ENCODE results near the gene CAVIN2.

The CAVIN2 gene

DNA sequence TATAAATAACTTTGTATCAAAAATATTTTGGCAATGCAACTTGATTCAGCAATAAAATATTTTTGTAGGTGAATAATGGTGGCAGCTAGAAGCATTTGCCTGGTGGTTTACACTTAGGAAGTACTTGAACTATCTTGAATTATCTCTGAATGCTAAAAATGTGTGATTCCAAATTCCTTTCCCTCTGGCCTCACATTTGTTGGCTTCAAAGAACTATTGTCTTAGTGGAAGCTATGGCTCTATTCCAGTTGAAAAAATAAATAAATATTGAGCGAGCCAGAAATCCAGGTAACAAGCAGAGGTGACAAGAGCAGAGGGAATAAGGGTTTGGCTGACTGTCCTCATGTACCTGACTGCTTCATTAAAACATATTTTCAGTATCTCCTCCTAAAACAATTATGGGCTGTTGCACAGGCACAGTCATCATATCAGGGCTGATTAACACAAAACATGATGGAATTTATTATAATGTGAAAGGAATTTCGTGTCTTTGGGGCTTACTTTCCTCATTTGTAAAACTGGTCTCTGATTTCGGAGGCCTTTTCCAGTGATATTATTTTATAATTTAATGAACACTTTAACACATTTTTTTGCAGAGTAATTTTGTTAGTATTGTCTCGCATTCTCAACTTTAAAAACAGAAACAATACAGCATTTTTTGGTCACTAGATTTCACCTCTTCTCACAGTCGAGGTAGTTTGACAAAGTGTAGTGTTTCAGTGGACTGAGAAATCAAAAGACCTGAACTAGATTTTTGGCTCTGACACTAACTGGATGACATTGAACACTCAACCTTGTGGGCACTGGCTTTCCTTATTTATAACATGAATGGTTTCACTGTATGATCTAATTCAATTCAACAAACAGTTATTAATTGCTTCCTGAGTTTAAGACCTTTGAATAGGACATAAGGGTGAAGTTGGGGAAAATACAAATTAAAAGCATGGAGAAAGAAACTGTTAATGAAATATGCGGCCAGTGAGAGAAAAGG lies 7.8 kb upstream of the CAVIN2 start:
- ChIA-PET POLR2A (no interaction called here), CTCF (interaction anchor here (1.1 kb wide), 1 partner anchor 17 kb away, joined by 4 read pairs; no protein-coding TSS in a partner anchor)
- TF ChIP-seq, protein P1, sequence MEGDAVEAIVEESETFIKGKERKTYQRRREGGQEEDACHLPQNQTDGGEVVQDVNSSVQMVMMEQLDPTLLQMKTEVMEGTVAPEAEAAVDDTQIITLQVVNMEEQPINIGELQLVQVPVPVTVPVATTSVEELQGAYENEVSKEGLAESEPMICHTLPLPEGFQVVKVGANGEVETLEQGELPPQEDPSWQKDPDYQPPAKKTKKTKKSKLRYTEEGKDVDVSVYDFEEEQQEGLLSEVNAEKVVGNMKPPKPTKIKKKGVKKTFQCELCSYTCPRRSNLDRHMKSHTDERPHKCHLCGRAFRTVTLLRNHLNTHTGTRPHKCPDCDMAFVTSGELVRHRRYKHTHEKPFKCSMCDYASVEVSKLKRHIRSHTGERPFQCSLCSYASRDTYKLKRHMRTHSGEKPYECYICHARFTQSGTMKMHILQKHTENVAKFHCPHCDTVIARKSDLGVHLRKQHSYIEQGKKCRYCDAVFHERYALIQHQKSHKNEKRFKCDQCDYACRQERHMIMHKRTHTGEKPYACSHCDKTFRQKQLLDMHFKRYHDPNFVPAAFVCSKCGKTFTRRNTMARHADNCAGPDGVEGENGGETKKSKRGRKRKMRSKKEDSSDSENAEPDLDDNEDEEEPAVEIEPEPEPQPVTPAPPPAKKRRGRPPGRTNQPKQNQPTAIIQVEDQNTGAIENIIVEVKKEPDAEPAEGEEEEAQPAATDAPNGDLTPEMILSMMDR (IDR thresholded peaks at IDR 0.05; ENCODE audit: control extremely low read depth, extremely low read depth, low read depth, missing control alignments): no peak
- DNase-seq (ENCODE audit: extremely low spot score): no peak

DNA sequence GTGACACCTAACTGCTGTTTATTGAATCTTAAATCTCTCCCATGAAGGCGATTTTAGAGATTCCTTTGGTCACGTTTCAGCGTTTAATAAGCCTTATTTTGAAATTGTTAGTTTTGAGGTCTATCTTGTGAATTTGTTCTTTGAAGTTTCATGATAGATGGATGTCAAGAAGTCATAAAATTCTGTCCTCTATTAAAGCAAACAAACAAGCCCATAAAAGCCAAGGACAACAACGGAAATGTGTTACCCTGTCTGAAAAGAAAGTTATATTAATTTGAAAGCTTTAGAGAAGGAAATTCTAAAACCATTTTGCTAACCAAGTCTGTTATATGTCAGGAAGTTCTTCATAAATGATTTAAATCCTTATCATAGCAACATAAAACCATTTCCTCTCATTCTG lies 7.0 kb upstream of the CAVIN2 start:
- POLR2A ChIA-PET: no interaction called here
- CTCF ChIA-PET: no interaction called here
- DNase-seq (ENCODE audit: extremely low spot score): no peak
- TF ChIP-seq, protein P1 (IDR thresholded peaks at IDR 0.05; ENCODE audit: control extremely low read depth, extremely low read depth, low read depth, missing control alignments): no peak

DNA sequence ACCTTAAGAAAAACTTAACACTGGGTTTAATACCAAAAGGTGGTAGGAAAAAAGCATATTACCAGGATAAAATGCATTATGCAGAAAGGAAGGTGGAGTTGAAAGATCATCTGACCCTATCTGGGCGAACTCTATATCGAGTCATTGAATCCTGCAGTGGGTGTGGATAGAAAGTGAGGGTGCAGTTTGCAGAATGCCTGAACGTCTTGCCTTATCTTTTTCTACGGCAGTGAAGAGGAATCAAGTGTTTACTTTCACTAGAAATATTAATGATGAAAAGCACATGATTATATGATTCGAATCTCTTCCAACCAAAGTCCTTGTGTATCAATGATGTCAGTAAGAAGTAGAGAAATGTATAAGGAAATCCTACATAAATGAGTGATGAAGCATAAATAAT lies 4.3 kb upstream of the CAVIN2 start:
- CTCF ChIA-PET: interaction anchor here (1.1 kb wide), 1 partner anchor 16 kb away, joined by 3 read pairs; no protein-coding TSS in a partner anchor
- POLR2A ChIA-PET: no interaction called here
- no peak for DNase-seq (ENCODE audit: extremely low spot score)
- TF ChIP-seq, protein P1 (IDR thresholded peaks at IDR 0.05; ENCODE audit: control extremely low read depth, extremely low read depth, low read depth, missing control alignments): no peak

DNA sequence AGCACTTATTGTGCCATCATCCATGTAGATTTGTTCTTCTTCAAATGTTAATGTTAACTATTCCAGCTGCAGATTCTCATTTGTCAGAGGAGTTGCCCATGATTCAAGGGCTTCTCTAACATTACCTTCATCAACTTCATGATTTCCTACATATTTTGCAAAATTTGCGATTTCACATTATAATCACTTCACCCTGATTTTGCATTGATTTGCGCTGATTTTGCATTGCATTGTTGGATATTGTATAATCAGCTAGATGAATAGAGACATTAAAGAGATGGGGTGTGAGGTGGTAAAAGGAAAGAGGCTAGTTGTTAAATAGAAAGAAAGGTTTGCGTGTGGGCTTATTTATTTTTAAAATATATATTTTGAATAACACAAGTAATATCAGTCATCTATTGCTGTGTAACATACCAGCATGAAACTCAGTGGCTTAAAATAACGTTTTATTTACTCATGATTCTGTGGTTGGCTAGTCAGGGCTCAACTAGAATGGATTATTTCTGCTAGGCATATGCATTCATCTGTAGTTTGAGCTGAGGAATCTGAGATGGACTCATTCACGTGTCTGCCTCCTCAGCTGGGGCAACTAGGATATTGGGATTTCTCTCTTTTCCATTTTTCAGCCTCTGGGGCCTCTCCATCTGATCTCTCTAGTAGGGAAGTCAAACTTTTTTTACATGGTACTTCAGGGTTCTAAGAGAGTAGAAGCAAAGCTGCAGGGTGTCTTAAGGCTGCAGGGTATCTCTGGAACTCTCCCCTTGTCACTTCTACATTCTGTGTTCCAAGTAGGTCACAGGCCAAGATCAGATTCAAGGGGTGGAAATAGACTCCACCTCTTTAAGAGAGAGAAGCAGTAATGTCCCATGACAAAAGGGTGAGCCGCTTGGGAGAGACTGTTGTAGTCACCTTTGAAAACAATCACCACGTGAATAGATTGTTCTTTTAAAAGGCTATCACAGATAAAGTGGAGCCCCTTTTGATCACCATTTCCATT lies 2.2 kb upstream of the CAVIN2 start:
- POLR2A ChIA-PET: no interaction called here
- no peak for DNase-seq (ENCODE audit: extremely low spot score)
- TF ChIP-seq, protein P1 (IDR thresholded peaks at IDR 0.05; ENCODE audit: control extremely low read depth, extremely low read depth, low read depth, missing control alignments): no peak
- CTCF ChIA-PET: interaction anchor here (3.0 kb wide), 1 partner anchor 313 kb away, joined by 12 read pairs; no protein-coding TSS in a partner anchor

DNA sequence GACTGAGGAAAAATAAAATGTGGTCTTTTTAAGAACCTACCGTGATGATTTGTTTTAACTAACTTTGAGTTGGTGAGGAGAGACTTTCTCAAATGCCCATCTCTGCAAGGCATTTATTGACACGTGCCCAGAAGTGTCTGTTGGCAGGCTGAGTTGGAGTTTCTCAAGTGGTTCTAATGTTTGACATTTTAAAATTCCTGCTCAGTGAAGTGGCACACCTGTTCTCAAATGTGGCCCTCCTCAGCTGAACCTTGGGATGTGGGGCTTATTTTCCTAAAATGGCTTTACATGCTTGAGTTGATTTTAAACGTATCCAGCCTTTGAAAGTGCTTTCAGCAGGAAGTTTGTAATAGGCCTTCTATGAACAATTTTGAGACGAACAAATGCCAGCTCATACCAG lies 876 bp upstream of the CAVIN2 start:
- ChIA-PET CTCF (interaction anchor here (1.4 to 3.1 kb wide), 4 partner anchors 11 to 315 kb away, joined by 4 to 12 read pairs (median 7); no protein-coding TSS in a partner anchor), POLR2A (no interaction called here)
- no peak for DNase-seq (ENCODE audit: extremely low spot score)
- TF ChIP-seq, protein P1 (IDR thresholded peaks at IDR 0.05; ENCODE audit: control extremely low read depth, extremely low read depth, low read depth, missing control alignments): no peak
